ENCODE data around the gene BCO1. TPM values are rescaled to one million over a fixed set of nuclear protein-coding genes. Genes with fewer than 3 reads are reported as not detected.

The BCO1 gene
- total RNA-seq, 2 experiments from 2014 or later: not detected

- TF ChIP-seq EZH2phosphoT487 (IDR thresholded peaks at IDR 0.05; ENCODE audit: borderline replicate concordance, low read depth, low read length) (no peak), CTCF (conservative IDR thresholded peaks at IDR 0.05; ENCODE audit: low read length) (no peak)
- Histone ChIP-seq H2AFZ (ENCODE audit: low read length) (no peak overlapping the region), H3K79me2 (ENCODE audit: insufficient read depth, low read depth, low read length) (no peaks in the 10 kb centered on the region), H3K4me3 (ENCODE audit: low read depth, low read length, poor library complexity, severe bottlenecking) (no peak overlapping the region), H3K27ac (ENCODE audit: low read depth, low read length, poor library complexity, severe bottlenecking) (no peak overlapping the region), H3K4me1 (ENCODE audit: insufficient read depth, low read length, poor library complexity, severe bottlenecking) (no peaks in the 10 kb centered on the region), H3K9me2 (ENCODE audit: insufficient read depth, low read length) (no peaks in the 10 kb centered on the region), H3K4me2 (ENCODE audit: low read length) (no peak overlapping the region), H3K36me3 (ENCODE audit: insufficient read depth, low read length) (no peaks in the 10 kb centered on the region), H3K9me3 (ENCODE audit: low read length) (no peaks in the 10 kb centered on the region), H4K20me1 (ENCODE audit: insufficient read depth, low read length) (no peaks in the 10 kb centered on the region)
- no TSS peak for BruUV-seq (replicated peaks)
- POLR2A ChIA-PET: interaction anchor here (0.7 kb wide), 1 partner anchor 749 kb away, joined by 4 read pairs; no protein-coding TSS in a partner anchor
- intact Hi-C loops (cut with micrococcal nuclease; ENCODE audit: unreplicated experiment): no loop called here
- CTCF ChIA-PET (ENCODE audit: unreplicated experiment): no interaction called here
- DNase-seq (ENCODE audit: low spot score): no peak
Measured at GRCh38 chr16:81333356-81333755, 94.9 kb downstream of the BCO1 start.

GRCh38 chr16:81335669-81336068, 97.2 kb downstream of the BCO1 start:
- no TSS peak for BruUV-seq (replicated peaks)
- Histone ChIP-seq H3K4me1 (ENCODE audit: insufficient read depth, low read length, poor library complexity, severe bottlenecking) (no peaks in the 10 kb centered on the region), H3K36me3 (ENCODE audit: insufficient read depth, low read length) (no peaks in the 10 kb centered on the region), H4K20me1 (ENCODE audit: insufficient read depth, low read length) (no peaks in the 10 kb centered on the region), H3K9me3 (ENCODE audit: low read length) (no peaks in the 10 kb centered on the region), H3K4me3 (ENCODE audit: low read depth, low read length, poor library complexity, severe bottlenecking) (no peak overlapping the region), H3K27ac (ENCODE audit: low read depth, low read length, poor library complexity, severe bottlenecking) (no peak overlapping the region), H3K9me2 (ENCODE audit: insufficient read depth, low read length) (no peaks in the 10 kb centered on the region), H3K4me2 (ENCODE audit: low read length) (no peak overlapping the region), H2AFZ (ENCODE audit: low read length) (no peak overlapping the region), H3K79me2 (ENCODE audit: insufficient read depth, low read depth, low read length) (no peaks in the 10 kb centered on the region)
- TF ChIP-seq EZH2phosphoT487 (IDR thresholded peaks at IDR 0.05; ENCODE audit: borderline replicate concordance, low read depth, low read length) (no peak), CTCF (conservative IDR thresholded peaks at IDR 0.05; ENCODE audit: low read length) (no peak)
- CTCF ChIA-PET (ENCODE audit: unreplicated experiment): no interaction called here
- intact Hi-C loops (cut with micrococcal nuclease; ENCODE audit: unreplicated experiment): loop anchor here (2.0 kb wide), 1 partner anchor 57 kb away; no protein-coding TSS in a partner anchor
- POLR2A ChIA-PET: interaction anchor here (0.5 kb wide), 1 partner anchor 68 kb away, joined by 3 read pairs; no protein-coding TSS in a partner anchor
- no peak for DNase-seq (ENCODE audit: low spot score)

GRCh38 chr16:81337097-81337496, 98.6 kb downstream of the BCO1 start:
- no peak overlapping the region for H2AFZ ChIP-seq (ENCODE audit: low read length)
- no peak for DNase-seq (ENCODE audit: low spot score)
- H3K9me3 ChIP-seq (ENCODE audit: low read length): no peaks in the 10 kb centered on the region
- no peak overlapping the region for H3K4me2 ChIP-seq (ENCODE audit: low read length)
- no TSS peak for BruUV-seq (replicated peaks)
- H3K36me3 ChIP-seq (ENCODE audit: insufficient read depth, low read length): no peaks in the 10 kb centered on the region
- no peak overlapping the region for H3K4me3 ChIP-seq (ENCODE audit: low read depth, low read length, poor library complexity, severe bottlenecking)
- no peaks in the 10 kb centered on the region for H3K9me2 ChIP-seq (ENCODE audit: insufficient read depth, low read length)
- ChIA-PET POLR2A (interaction anchor here (0.6 to 0.7 kb wide), 3 partner anchors 16 to 669 kb away, joined by 3 to 5 read pairs (median 5); no protein-coding TSS in a partner anchor), CTCF (ENCODE audit: unreplicated experiment) (no interaction called here)
- no peaks in the 10 kb centered on the region for H4K20me1 ChIP-seq (ENCODE audit: insufficient read depth, low read length)
- no peak overlapping the region for H3K27ac ChIP-seq (ENCODE audit: low read depth, low read length, poor library complexity, severe bottlenecking)
- TF ChIP-seq EZH2phosphoT487 (IDR thresholded peaks at IDR 0.05; ENCODE audit: borderline replicate concordance, low read depth, low read length) (no peak), CTCF (conservative IDR thresholded peaks at IDR 0.05; ENCODE audit: low read length) (no peak)
- intact Hi-C loops (cut with micrococcal nuclease; ENCODE audit: unreplicated experiment): loop anchor here (2.0 kb wide), 1 partner anchor 56 kb away; no protein-coding TSS in a partner anchor
- H3K79me2 ChIP-seq (ENCODE audit: insufficient read depth, low read depth, low read length): no peaks in the 10 kb centered on the region
- no peaks in the 10 kb centered on the region for H3K4me1 ChIP-seq (ENCODE audit: insufficient read depth, low read length, poor library complexity, severe bottlenecking)
